Nephron progenitor cell (in vitro differentiated cells): ENCODE results near the gene SLC7A6OS.

Source experiments
- DNase-seq: peaks from one replicate; pipeline ENCODE4 v3.0.0; 2021
- H3K27ac Mint-ChIP-seq: 2 replicates; pipeline ENCODE4 v1.8.0; 2021; ENCODE audit warnings: mild to moderate bottlenecking, moderate library complexity, mixed read lengths
- H3K27me3 Mint-ChIP-seq: 2 replicates; pipeline ENCODE4 v1.8.0; 2021; ENCODE audit warnings: mild to moderate bottlenecking, low read depth, mixed read lengths; ENCODE audit not compliant: poor library complexity
- H3K36me3 Mint-ChIP-seq: 2 replicates; pipeline ENCODE4 v1.8.0; 2021; ENCODE audit warnings: low read depth, mixed read lengths
- H3K4me1 Mint-ChIP-seq: 2 replicates; pipeline ENCODE4 v1.8.0; 2021; ENCODE audit warnings: mixed read lengths
- H3K4me3 Mint-ChIP-seq: 2 replicates; pipeline ENCODE4 v1.8.0; 2021; ENCODE audit warnings: mild to moderate bottlenecking, moderate library complexity, mixed read lengths
- H3K9me3 Mint-ChIP-seq: 2 replicates; pipeline ENCODE4 v1.8.0; 2021; ENCODE audit warnings: mild to moderate bottlenecking, moderate library complexity, mixed read lengths
- CTCF ChIP-seq: fragments of 200-600 bp; sonication (generic); IDR thresholded peaks from 2 replicates; pipeline ENCODE4 v1.5.0; 2021; ENCODE audit warnings: antibody characterized with exemption

The SLC7A6OS gene

GRCh38 chr16:68356919-68357286, 46.2 kb upstream of the SLC7A6OS start:
- no peak for DNase-seq
- Mint-ChIP-seq H3K27ac (no peak overlapping the region), H3K4me3 (no peak overlapping the region), H3K27me3 (no peaks in the 10 kb centered on the region), H3K9me3 (no peaks in the 10 kb centered on the region), H3K36me3 (peaks cover 10% of the 10 kb centered on the region), H3K4me1 (peaks cover 11% of the 10 kb centered on the region)
- TF ChIP-seq CTCF = no peak

DNA sequence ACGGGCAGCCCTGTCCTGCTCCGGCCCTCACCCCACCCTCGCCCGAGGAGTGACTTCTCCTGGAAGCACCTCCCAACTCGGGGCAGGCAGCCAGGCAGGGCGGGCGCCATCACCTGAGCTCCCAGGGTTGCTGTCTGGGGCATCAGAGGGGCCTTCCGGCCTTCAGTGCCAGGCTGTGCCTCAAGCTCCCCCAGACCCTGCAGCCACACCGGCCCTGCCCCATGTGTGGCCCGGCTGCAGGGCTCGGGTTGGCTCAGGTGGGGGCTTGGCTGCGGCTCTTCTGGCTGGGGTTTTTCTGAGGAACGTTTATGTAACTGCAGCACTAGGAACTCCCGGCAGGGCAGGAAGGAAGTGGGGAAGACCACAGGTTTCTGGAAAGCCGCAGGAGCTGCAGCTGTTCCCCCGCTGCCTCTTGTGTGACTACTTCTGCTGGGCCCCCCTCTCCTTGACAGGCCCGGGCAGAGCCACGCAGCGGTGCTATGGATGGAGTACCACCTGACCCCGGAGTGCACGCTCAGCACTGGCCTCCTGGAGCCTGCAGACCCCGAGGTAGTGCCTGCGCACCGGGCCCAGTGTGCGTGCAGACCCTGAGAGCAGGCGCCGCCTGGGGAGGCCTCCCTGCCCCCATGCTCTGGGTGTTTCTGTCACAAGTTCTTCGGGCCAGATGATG, 45.6 kb upstream of the SLC7A6OS start:
- DNase-seq = no peak
- H3K9me3 Mint-ChIP-seq = no peaks in the 10 kb centered on the region
- no peak overlapping the region for H3K27ac Mint-ChIP-seq
- peaks cover 13% of the 10 kb centered on the region for H3K36me3 Mint-ChIP-seq
- no peaks in the 10 kb centered on the region for H3K27me3 Mint-ChIP-seq
- peaks cover 11% of the 10 kb centered on the region for H3K4me1 Mint-ChIP-seq
- TF ChIP-seq CTCF = no peak
- no peak overlapping the region for H3K4me3 Mint-ChIP-seq

DNA sequence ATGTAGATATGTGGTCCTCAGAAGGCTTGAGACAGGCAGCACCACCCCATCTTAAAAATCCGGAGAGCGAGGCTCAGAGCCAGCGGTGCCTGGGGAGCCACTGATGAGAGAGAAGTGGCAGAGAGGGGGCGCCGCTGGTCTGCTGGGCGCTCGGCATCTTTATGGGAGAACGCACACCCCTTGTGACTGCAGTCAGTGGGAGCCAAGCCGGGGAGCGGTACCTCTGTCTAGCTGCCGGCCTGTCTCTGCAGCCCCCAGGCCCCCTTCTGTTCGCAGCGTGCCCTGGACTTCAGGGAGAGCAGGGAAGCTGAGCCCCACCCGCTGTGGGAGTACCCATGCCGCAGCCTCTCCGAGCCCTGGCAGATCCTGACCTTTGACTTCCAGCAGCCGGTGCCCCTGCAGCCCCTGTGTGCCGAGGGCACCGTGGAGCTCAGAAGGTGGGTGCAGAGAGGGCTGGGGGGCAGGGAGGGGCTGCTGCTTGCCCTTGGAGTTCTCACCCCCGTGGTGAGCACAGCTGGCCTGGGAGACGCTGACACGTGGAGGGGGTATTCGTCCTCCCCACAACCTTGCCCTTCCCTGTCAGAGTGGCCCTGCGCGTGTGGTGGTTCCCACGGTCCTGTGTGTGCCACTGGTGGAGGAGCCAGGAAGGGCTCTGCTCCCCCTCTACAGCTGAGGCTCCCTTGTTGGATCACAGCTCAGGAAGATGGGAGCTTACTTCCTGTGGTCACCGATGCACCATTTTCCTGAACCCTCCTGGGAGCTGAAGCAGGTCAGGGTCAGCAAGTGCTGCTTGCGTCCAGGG, 44.9 kb upstream of the SLC7A6OS start:
- peaks cover 17% of the 10 kb centered on the region for H3K36me3 Mint-ChIP-seq
- peaks cover 6% of the 10 kb centered on the region for H3K4me1 Mint-ChIP-seq
- no peak overlapping the region for H3K27ac Mint-ChIP-seq
- no peaks in the 10 kb centered on the region for H3K9me3 Mint-ChIP-seq
- no peak overlapping the region for H3K4me3 Mint-ChIP-seq
- no peak for TF ChIP-seq CTCF
- H3K27me3 Mint-ChIP-seq = no peaks in the 10 kb centered on the region
- DNase-seq = no peak

GRCh38 chr16:68354816-68355215, 44.1 kb upstream of the SLC7A6OS start:
- no peak overlapping the region for H3K27ac Mint-ChIP-seq
- TF ChIP-seq CTCF = no peak
- no peaks in the 10 kb centered on the region for H3K4me1 Mint-ChIP-seq
- H3K36me3 Mint-ChIP-seq = peaks cover 19% of the 10 kb centered on the region
- no peak for DNase-seq
- H3K9me3 Mint-ChIP-seq = no peaks in the 10 kb centered on the region
- no peak overlapping the region for H3K4me3 Mint-ChIP-seq
- H3K27me3 Mint-ChIP-seq = no peaks in the 10 kb centered on the region

GRCh38 chr16:68353366-68353765, 42.6 kb upstream of the SLC7A6OS start:
- no peak for TF ChIP-seq CTCF
- H3K27me3 Mint-ChIP-seq = peaks cover 3% of the 10 kb centered on the region
- no peak for DNase-seq
- H3K27ac Mint-ChIP-seq = no peak overlapping the region
- no peak overlapping the region for H3K4me3 Mint-ChIP-seq
- H3K9me3 Mint-ChIP-seq = no peaks in the 10 kb centered on the region
- peaks cover 32% of the 10 kb centered on the region for H3K36me3 Mint-ChIP-seq
- H3K4me1 Mint-ChIP-seq = peaks cover 6% of the 10 kb centered on the region
